Peyer's patch (tissue), 4 donors: ENCODE results near the gene SIM1. TPM values are rescaled to one million over a fixed set of nuclear protein-coding genes. Genes with fewer than 3 reads are reported as not detected.

ENCODE experiments used
- DNase-seq, 3 donors: peaks; one replicate each; pipeline ENCODE4 v3.0.0-alpha.2; 2017 to 2019
- H3K27ac ChIP-seq, 4 donors: fragments of 200-600 bp; sonication (generic); one replicate each; pipeline ENCODE4 v1.5.1; 2016 to 2019
- H3K27me3 ChIP-seq, 2 donors: fragments of 200-600 bp; sonication (generic); one replicate each; pipeline ENCODE4 v1.5.1; 2019
- H3K36me3 ChIP-seq, 3 donors: fragments of 200-600 bp; sonication (generic); one replicate each; pipeline ENCODE4 v1.5.1; 2016 to 2019
- H3K4me1 ChIP-seq, 4 donors: fragments of 200-600 bp; sonication (generic); one replicate each; pipeline ENCODE4 v1.5.1; 2016 to 2019
- H3K4me3 ChIP-seq, 4 donors: fragments of 200-600 bp; sonication (generic); 1 replicate in 3 of 4; 2 replicates in 1 of 4; pipeline ENCODE4 v1.5.1; 2016 to 2019; ENCODE audit warnings: mild to moderate bottlenecking in 1 of 4
- H3K9me3 ChIP-seq, 4 donors: fragments of 200-600 bp; sonication (generic); one replicate each; pipeline ENCODE4 v1.5.1; 2016 to 2019; ENCODE audit warnings: mild to moderate bottlenecking in 1 of 4
- POLR2A ChIP-seq, 2 donors: fragments of 450-650 bp; IDR thresholded peaks; one replicate each; pipeline ENCODE4 v1.5.1; 2017; ENCODE audit warnings: antibody characterized with exemption in 2 of 2, mild to moderate bottlenecking in 2 of 2, moderate library complexity in 2 of 2
- total RNA-seq, 4 donors: library from RNA; depleted of rRNA; stranded (reverse); fragments of >200 nt; gene quantifications; one replicate each; pipeline ENCODE4 v1.1.0, GENCODE V29; 2016
- TF ChIP-seq, protein P1 (sequence below), 6 experiments: fragments of 450-650 bp in 4 of 6; fragments of 200-600 bp in 2 of 6; sonication (generic) in 1 of 6; IDR thresholded peaks; one replicate each; pipeline ENCODE4 v1.5.1; 2017 to 2019; ENCODE audit warnings: antibody characterized with exemption in 6 of 6, mild to moderate bottlenecking in 3 of 6, moderate library complexity in 1 of 6

SIM1 gene
- total RNA-seq, 4 donors from 2014 or later, result 0.13 TPM; not detected in 3

DNA sequence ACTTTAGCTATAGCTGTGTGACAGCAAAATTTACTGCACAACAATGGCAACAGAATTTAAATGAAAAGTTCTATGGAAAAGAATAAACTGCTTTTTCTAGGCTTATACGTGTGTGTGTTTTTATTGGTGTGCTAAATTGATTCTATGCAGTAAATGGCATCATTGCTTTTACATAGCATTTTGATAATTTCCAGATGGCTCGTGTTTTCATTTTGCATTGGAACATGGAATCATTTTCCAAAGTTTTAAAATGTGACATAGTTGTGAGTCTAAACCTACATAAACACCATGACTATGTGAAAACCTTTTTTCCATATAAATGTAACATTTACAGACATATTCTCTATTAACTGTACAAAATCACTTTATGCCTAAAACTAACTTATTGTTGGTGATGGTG, 127.8 kb downstream of the SIM1 start:
- Histone ChIP-seq H3K4me3 (no peak overlapping the region), H3K4me1 (no peaks in the 10 kb centered on the region), H3K27ac (no peak overlapping the region), H3K9me3 (no peaks in the 10 kb centered on the region), H3K36me3 (no peaks in the 10 kb centered on the region), H3K27me3 (no peaks in the 10 kb centered on the region)
- TF ChIP-seq, protein P1, sequence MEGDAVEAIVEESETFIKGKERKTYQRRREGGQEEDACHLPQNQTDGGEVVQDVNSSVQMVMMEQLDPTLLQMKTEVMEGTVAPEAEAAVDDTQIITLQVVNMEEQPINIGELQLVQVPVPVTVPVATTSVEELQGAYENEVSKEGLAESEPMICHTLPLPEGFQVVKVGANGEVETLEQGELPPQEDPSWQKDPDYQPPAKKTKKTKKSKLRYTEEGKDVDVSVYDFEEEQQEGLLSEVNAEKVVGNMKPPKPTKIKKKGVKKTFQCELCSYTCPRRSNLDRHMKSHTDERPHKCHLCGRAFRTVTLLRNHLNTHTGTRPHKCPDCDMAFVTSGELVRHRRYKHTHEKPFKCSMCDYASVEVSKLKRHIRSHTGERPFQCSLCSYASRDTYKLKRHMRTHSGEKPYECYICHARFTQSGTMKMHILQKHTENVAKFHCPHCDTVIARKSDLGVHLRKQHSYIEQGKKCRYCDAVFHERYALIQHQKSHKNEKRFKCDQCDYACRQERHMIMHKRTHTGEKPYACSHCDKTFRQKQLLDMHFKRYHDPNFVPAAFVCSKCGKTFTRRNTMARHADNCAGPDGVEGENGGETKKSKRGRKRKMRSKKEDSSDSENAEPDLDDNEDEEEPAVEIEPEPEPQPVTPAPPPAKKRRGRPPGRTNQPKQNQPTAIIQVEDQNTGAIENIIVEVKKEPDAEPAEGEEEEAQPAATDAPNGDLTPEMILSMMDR (IDR thresholded peaks at IDR 0.05), result no peak
- no peak for TF ChIP-seq POLR2A (IDR thresholded peaks at IDR 0.05)
- no peak for DNase-seq

DNA sequence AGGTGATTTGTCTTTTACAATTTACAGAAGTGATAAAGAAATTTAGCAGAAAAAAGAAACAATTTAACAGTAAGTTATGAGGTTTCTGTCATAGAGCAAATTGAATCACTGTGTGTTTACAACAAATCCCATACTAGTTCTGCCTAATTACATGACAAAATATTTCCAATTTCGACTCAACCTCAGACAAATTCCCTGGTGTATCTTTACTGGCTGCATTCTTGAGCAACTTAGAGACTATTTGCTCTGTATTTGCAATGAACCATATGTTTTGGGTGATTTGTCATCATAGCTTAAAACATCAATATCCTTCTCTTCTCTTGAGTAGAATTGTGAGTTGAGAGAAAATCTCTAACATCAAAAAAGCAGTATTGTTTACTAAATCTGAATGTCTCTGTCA, 128.7 kb downstream of the SIM1 start:
- TF ChIP-seq POLR2A (IDR thresholded peaks at IDR 0.05), result no peak
- TF ChIP-seq, protein P1 (IDR thresholded peaks at IDR 0.05), result no peak
- no peaks in the 10 kb centered on the region for H3K36me3 ChIP-seq
- no peak for DNase-seq
- no peak overlapping the region for H3K4me3 ChIP-seq
- H3K27ac ChIP-seq, result no peak overlapping the region
- H3K9me3 ChIP-seq, result no peaks in the 10 kb centered on the region
- H3K27me3 ChIP-seq, result no peaks in the 10 kb centered on the region
- no peaks in the 10 kb centered on the region for H3K4me1 ChIP-seq
